ENCODE measurements around the gene EBP. TPM values are rescaled to one million over a fixed set of nuclear protein-coding genes. Genes with fewer than 3 reads are reported as not detected.

The EBP gene
- total and polyA plus RNA-seq, 4 donors = 41.5 to 254 (median 158) TPM

- peaks cover 0 to 3% (median 0%) of the 10 kb centered on the region in 3 donors for H3K27me3 ChIP-seq (ENCODE audit: control insufficient read depth in 3 of 3, insufficient read depth in 3 of 3, low read length in 2 of 3)
Measured at GRCh38 chrX:48493890-48494364, 27.7 kb upstream of the EBP start.

DNA sequence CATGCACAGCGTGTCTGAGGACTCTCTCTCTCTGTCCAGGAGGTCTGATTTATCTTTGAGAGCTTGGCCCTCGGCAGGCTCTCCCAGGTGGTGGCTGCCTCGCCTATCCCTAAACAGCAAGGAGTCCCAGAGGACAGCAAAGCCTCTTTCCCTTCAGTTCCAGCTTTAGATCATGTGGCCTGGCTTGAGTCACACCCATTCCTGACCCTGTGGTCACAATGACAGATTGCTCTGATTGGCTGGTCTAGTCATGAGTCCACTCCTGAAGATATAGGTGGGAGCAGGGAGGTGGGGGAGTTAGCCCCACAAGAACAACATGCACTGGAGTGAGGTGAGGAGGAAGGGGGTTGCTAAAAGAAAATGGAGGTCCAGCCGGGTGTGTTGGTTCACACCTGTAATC lies 24.9 kb upstream of the EBP start:
- peaks cover 0 to 9% (median 1%) of the 10 kb centered on the region in 4 donors for H3K9me3 ChIP-seq (ENCODE audit: control insufficient read depth in 4 of 4, insufficient read depth in 3 of 4, low read length in 3 of 4)
- no peak overlapping the region for H3K9ac ChIP-seq (ENCODE audit: insufficient read depth in 1 of 2, low read length in 2 of 2)
- H3K4me3 ChIP-seq = no peak overlapping the region
- no peak overlapping the region for H3K27ac ChIP-seq (ENCODE audit: low read depth in 1 of 2, low read length in 1 of 2)
- peaks cover 0 to 3% (median 0%) of the 10 kb centered on the region in 3 donors for H3K27me3 ChIP-seq (ENCODE audit: control insufficient read depth in 3 of 3, insufficient read depth in 3 of 3, low read length in 2 of 3)
- WGBS, 2 donors = 74 to 94% methylated on average over 4 of the region's 4 CpGs
- H3K36me3 ChIP-seq (ENCODE audit: control insufficient read depth in 4 of 4, insufficient read depth in 4 of 4, low read length in 4 of 4) = no peaks in the 10 kb centered on the region
- no peak for ATAC-seq (ENCODE audit: insufficient read depth, low FRiP score)
- no peak for DNase-seq
- TF ChIP-seq, protein P1, sequence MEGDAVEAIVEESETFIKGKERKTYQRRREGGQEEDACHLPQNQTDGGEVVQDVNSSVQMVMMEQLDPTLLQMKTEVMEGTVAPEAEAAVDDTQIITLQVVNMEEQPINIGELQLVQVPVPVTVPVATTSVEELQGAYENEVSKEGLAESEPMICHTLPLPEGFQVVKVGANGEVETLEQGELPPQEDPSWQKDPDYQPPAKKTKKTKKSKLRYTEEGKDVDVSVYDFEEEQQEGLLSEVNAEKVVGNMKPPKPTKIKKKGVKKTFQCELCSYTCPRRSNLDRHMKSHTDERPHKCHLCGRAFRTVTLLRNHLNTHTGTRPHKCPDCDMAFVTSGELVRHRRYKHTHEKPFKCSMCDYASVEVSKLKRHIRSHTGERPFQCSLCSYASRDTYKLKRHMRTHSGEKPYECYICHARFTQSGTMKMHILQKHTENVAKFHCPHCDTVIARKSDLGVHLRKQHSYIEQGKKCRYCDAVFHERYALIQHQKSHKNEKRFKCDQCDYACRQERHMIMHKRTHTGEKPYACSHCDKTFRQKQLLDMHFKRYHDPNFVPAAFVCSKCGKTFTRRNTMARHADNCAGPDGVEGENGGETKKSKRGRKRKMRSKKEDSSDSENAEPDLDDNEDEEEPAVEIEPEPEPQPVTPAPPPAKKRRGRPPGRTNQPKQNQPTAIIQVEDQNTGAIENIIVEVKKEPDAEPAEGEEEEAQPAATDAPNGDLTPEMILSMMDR (IDR thresholded peaks at IDR 0.05; ENCODE audit: control extremely low read depth, extremely low read depth) = no peak
- H3K4me1 ChIP-seq (ENCODE audit: control insufficient read depth in 5 of 5, insufficient read depth in 5 of 5, low read length in 5 of 5) = no peaks in the 10 kb centered on the region

More at GRCh38 chrX:48493890-48494364, 27.7 kb upstream of the EBP start:
- Histone ChIP-seq H3K27ac (ENCODE audit: low read depth in 1 of 2, low read length in 1 of 2) (no peak overlapping the region), H3K4me3 (no peak overlapping the region), H3K9me3 (ENCODE audit: control insufficient read depth in 4 of 4, insufficient read depth in 3 of 4, low read length in 3 of 4) (peaks cover 0 to 9% (median 0%) of the 10 kb centered on the region in 4 donors), H3K36me3 (ENCODE audit: control insufficient read depth in 4 of 4, insufficient read depth in 4 of 4, low read length in 4 of 4) (no peaks in the 10 kb centered on the region), H3K9ac (ENCODE audit: insufficient read depth in 1 of 2, low read length in 2 of 2) (no peak overlapping the region), H3K4me1 (ENCODE audit: control insufficient read depth in 5 of 5, insufficient read depth in 5 of 5, low read length in 5 of 5) (no peaks in the 10 kb centered on the region)
- TF ChIP-seq, protein P1 (IDR thresholded peaks at IDR 0.05; ENCODE audit: control extremely low read depth, extremely low read depth) = no peak
- 32 to 45% methylated on average over 10 of the region's 10 CpGs for WGBS, 2 donors
- DNase-seq = peak; percentile 30 to 46 (median 42)
- ATAC-seq (ENCODE audit: insufficient read depth, low FRiP score) = no peak

DNA sequence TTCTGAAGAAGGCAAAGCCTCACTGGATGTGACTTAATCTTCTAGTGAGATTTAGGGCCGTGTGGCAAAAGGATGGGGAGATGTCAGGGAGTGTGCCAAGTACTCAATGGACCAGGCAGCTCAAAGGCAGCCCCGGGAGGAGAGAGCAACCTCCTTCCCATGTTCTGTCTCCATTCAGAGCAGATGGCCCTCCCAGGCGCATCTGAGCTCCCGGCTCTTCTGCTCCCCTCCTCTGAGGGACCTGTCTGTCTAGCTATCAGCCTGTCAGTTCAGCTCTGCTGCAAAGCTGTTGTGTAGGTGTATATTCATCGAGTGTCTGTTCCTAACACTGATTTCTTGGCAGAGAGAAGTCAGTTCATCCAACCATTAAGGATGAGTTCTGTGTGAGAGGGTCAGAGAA lies 23.7 kb upstream of the EBP start:
- peaks cover 0 to 9% (median 1%) of the 10 kb centered on the region in 4 donors for H3K9me3 ChIP-seq (ENCODE audit: control insufficient read depth in 4 of 4, insufficient read depth in 3 of 4, low read length in 3 of 4)
- TF ChIP-seq, protein P1 (IDR thresholded peaks at IDR 0.05; ENCODE audit: control extremely low read depth, extremely low read depth) = no peak
- DNase-seq = no peak
- H3K27me3 ChIP-seq (ENCODE audit: control insufficient read depth in 3 of 3, insufficient read depth in 3 of 3, low read length in 2 of 3) = peaks cover 0 to 3% (median 0%) of the 10 kb centered on the region in 3 donors
- WGBS, 2 donors = 74 to 87% methylated on average over 5 of the region's 5 CpGs
- H3K27ac ChIP-seq (ENCODE audit: low read depth in 1 of 2, low read length in 1 of 2) = no peak overlapping the region
- no peak for ATAC-seq (ENCODE audit: insufficient read depth, low FRiP score)
- H3K36me3 ChIP-seq (ENCODE audit: control insufficient read depth in 4 of 4, insufficient read depth in 4 of 4, low read length in 4 of 4) = no peaks in the 10 kb centered on the region
- H3K9ac ChIP-seq (ENCODE audit: insufficient read depth in 1 of 2, low read length in 2 of 2) = no peak overlapping the region
- no peak overlapping the region for H3K4me3 ChIP-seq
- no peaks in the 10 kb centered on the region for H3K4me1 ChIP-seq (ENCODE audit: control insufficient read depth in 5 of 5, insufficient read depth in 5 of 5, low read length in 5 of 5)

GRCh38 chrX:48498374-48498809 lies 23.2 kb upstream of the EBP start:
- H3K9ac ChIP-seq (ENCODE audit: insufficient read depth in 1 of 2, low read length in 2 of 2) = no peak overlapping the region
- WGBS, 2 donors = 76 to 90% methylated on average over 6 of the region's 6 CpGs
- DNase-seq (no peak), ATAC-seq (ENCODE audit: insufficient read depth, low FRiP score) (no peak)
- H3K27me3 ChIP-seq (ENCODE audit: control insufficient read depth in 3 of 3, insufficient read depth in 3 of 3, low read length in 2 of 3) = peaks cover 0 to 3% (median 0%) of the 10 kb centered on the region in 3 donors
- TF ChIP-seq, protein P1 (IDR thresholded peaks at IDR 0.05; ENCODE audit: control extremely low read depth, extremely low read depth) = no peak
- H3K4me1 ChIP-seq (ENCODE audit: control insufficient read depth in 5 of 5, insufficient read depth in 5 of 5, low read length in 5 of 5) = no peaks in the 10 kb centered on the region
- H3K9me3 ChIP-seq (ENCODE audit: control insufficient read depth in 4 of 4, insufficient read depth in 3 of 4, low read length in 3 of 4) = peaks cover 0 to 9% (median 1%) of the 10 kb centered on the region in 4 donors
- no peak overlapping the region for H3K27ac ChIP-seq (ENCODE audit: low read depth in 1 of 2, low read length in 1 of 2)
- H3K4me3 ChIP-seq = no peak overlapping the region
- no peaks in the 10 kb centered on the region for H3K36me3 ChIP-seq (ENCODE audit: control insufficient read depth in 4 of 4, insufficient read depth in 4 of 4, low read length in 4 of 4)
